Kidney (tissue), 14 donors: Measurements from ENCODE around the gene SAG. TPM values are rescaled to one million over a fixed set of nuclear protein-coding genes. Genes with fewer than 3 reads are reported as not detected.
"Not testable (repeated sequence)": the region's sequence is repeated elsewhere in the genome, so short reads cannot be mapped to it uniquely, and the experiment has no call there.

Source experiments
- DNase-seq, 5 donors: peaks; one replicate each; pipeline ENCODE4 v3.0.0-alpha.2; 2013 to 2020
- FAIRE-seq: peaks from 2 replicates; lab custom pipeline; 2012; peaks lifted over from hg19 to GRCh38; lab: Jason Lieb, UNC
- H3K27ac ChIP-seq, 2 donors: one replicate each; pipeline ENCODE4 v1.7.0; 2013; ENCODE audit warnings: low read depth in 2 of 2, low read length in 2 of 2, inconsistent platforms in 1 of 2
- H3K27me3 ChIP-seq: one replicate; pipeline ENCODE4 v1.7.1; 2013; ENCODE audit warnings: low read length, inconsistent platforms; ENCODE audit not compliant: control insufficient read depth, insufficient read depth
- H3K36me3 ChIP-seq, 3 donors: one replicate each; pipeline versions ENCODE4 v1.7.0 to v1.7.1; 2013; ENCODE audit warnings: low read length in 3 of 3, control low read depth in 1 of 3, inconsistent platforms in 1 of 3; ENCODE audit not compliant: insufficient read depth in 3 of 3, control insufficient read depth in 2 of 3
- H3K4me1 ChIP-seq, 3 donors: one replicate each; pipeline versions ENCODE4 v1.7.0 to v1.7.1; 2013; ENCODE audit warnings: low read length in 3 of 3, inconsistent platforms in 1 of 3, low read depth in 1 of 3; ENCODE audit not compliant: control insufficient read depth in 2 of 3, insufficient read depth in 2 of 3
- H3K4me3 ChIP-seq, 3 donors: one replicate each; pipeline versions ENCODE4 v1.7.0 to v1.8.1; 2013; ENCODE audit warnings: low read length in 3 of 3, control low read depth in 1 of 3, inconsistent platforms in 1 of 3
- H3K9ac ChIP-seq, 3 donors: one replicate each; pipeline versions ENCODE4 v1.7.0 to v1.7.1; 2013; ENCODE audit warnings: low read length in 3 of 3, control low read depth in 1 of 3, inconsistent platforms in 1 of 3
- H3K9me3 ChIP-seq, 3 donors: one replicate each; pipeline versions ENCODE4 v1.7.0 to v1.7.1; 2013; ENCODE audit warnings: low read length in 3 of 3, control low read depth in 1 of 3, inconsistent platforms in 1 of 3; ENCODE audit not compliant: control insufficient read depth in 2 of 3, insufficient read depth in 1 of 3
- intact Hi-C: fragments of 100-400 bp; cut with DNase I; formaldehyde crosslinking; loops from one replicate; pipeline ENCODE4 v1.11.1; 2022
- polyA plus RNA-seq: library from polyadenylated mRNA; stranded (reverse); fragments of 350-450 nt; fragmentation: Illumina TruSeq; extraction: RNeasy Lipid Tissue Mini Kit (QIAGEN cat#74804); gene quantifications from one replicate; pipeline ENCODE4 v1.2.3, GENCODE V29; 2014; ENCODE audit warnings: low read depth, low replicate concordance; ENCODE audit not compliant: insufficient read depth
- total RNA-seq: library from RNA; stranded (reverse); fragmentation: NEBNext Ultra II Directional; extraction: Animal tissue kit (Norgen Biotek cat#: 25700); gene quantifications from one replicate; pipeline ENCODE4 v1.2.1, GENCODE V29; 2021
- TF ChIP-seq, protein P1 (sequence below): IDR thresholded peaks from 3 replicates; pipeline ENCODE4 v1.5.1; 2012; ENCODE audit warnings: mild to moderate bottlenecking, moderate library complexity, borderline replicate concordance; ENCODE audit not compliant: insufficient read depth; ENCODE audit errors: extremely low read depth
- donor health status: control.
- donor health status: control.
- donor health status: control.
- donor health status: control.
- donor health status: control.
- donor health status: DM: yes; HTN: yes; CAD: no.
- donor health status: Normal renal cell carcinoma (clear cell type).

Gene SAG
- total and polyA plus RNA-seq, 2 donors from 2014 or later = not detected

DNA sequence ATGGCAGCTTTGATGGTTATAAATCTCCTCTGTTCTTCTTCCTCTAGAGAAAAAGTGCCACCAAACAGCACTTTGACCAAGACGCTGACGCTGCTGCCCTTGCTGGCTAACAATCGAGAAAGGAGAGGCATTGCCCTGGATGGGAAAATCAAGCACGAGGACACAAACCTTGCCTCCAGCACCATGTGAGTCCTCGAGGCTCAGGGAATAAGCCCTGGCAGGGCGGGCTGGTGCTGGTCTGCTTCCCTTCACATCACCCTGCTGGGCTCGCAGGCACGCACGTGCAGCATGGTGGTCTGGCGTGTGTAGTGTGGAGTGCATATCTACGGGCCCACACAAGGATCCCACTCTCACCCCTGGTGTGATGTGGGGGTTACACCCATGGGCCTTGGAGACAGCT, 27.3 kb downstream of the SAG start:
- H3K27ac ChIP-seq = no peak overlapping the region
- H3K9ac ChIP-seq = no peak overlapping the region
- DNase-seq = no peak
- intact Hi-C loops = no loop called here
- TF ChIP-seq, protein P1, sequence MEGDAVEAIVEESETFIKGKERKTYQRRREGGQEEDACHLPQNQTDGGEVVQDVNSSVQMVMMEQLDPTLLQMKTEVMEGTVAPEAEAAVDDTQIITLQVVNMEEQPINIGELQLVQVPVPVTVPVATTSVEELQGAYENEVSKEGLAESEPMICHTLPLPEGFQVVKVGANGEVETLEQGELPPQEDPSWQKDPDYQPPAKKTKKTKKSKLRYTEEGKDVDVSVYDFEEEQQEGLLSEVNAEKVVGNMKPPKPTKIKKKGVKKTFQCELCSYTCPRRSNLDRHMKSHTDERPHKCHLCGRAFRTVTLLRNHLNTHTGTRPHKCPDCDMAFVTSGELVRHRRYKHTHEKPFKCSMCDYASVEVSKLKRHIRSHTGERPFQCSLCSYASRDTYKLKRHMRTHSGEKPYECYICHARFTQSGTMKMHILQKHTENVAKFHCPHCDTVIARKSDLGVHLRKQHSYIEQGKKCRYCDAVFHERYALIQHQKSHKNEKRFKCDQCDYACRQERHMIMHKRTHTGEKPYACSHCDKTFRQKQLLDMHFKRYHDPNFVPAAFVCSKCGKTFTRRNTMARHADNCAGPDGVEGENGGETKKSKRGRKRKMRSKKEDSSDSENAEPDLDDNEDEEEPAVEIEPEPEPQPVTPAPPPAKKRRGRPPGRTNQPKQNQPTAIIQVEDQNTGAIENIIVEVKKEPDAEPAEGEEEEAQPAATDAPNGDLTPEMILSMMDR = no peak
- no peak overlapping the region for H3K4me3 ChIP-seq
- H3K4me1 ChIP-seq = no peaks in the 10 kb centered on the region
- no peak for FAIRE-seq
- no peaks in the 10 kb centered on the region for H3K36me3 ChIP-seq
- H3K27me3 ChIP-seq = no peaks in the 10 kb centered on the region
- H3K9me3 ChIP-seq = no peaks in the 10 kb centered on the region

DNA sequence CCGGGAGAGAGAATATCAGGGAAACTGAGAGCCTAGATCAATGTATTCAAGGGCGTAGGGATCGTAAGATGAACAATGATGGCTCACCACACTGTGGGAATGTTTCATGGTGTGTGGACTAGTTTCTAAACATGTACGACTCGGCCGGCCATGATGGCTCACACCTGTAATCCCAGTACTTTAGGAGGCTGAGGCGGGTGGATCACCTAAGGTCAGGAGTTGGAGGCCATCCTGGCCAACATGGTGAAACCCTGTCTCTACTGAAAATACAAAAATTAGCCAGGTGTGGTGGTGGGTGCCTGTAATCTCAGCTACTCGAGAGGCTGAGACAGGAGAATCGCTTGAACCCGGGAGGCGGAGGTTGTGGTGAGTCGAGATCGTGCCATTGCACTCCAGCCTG, 28.5 kb downstream of the SAG start:
- H3K27me3 ChIP-seq, intact Hi-C loops, H3K27ac ChIP-seq, H3K4me1 ChIP-seq, FAIRE-seq, H3K9ac ChIP-seq, H3K36me3 ChIP-seq, H3K9me3 ChIP-seq, DNase-seq, H3K4me3 ChIP-seq: not testable (repeated sequence)

DNA sequence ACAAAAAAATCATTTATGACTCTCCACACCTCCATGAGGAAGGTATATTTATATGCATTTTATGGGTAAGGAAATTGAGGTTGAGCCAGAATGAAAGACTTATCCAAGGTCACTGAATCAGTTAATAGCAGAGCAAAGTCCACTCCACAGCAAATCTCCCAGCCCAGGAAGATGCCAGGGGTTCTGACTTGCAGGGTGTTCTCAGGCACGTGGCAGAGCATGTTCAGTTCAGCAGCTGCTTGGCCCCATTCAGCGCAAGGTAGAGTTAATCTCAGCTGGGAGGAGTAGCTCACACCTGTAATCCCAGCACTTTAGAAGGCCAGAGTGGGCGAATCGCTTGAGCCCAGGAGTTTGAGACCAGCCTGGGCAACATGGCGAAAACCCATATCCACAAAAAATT, 28.9 kb downstream of the SAG start:
- H3K36me3 ChIP-seq = no peaks in the 10 kb centered on the region
- no peaks in the 10 kb centered on the region for H3K4me1 ChIP-seq
- FAIRE-seq (no peak), DNase-seq (no peak)
- H3K27ac ChIP-seq = no peak overlapping the region
- TF ChIP-seq, protein P1 = no peak
- intact Hi-C loops = no loop called here
- no peaks in the 10 kb centered on the region for H3K27me3 ChIP-seq
- H3K9me3 ChIP-seq = no peaks in the 10 kb centered on the region
- no peak overlapping the region for H3K4me3 ChIP-seq
- no peak overlapping the region for H3K9ac ChIP-seq

DNA sequence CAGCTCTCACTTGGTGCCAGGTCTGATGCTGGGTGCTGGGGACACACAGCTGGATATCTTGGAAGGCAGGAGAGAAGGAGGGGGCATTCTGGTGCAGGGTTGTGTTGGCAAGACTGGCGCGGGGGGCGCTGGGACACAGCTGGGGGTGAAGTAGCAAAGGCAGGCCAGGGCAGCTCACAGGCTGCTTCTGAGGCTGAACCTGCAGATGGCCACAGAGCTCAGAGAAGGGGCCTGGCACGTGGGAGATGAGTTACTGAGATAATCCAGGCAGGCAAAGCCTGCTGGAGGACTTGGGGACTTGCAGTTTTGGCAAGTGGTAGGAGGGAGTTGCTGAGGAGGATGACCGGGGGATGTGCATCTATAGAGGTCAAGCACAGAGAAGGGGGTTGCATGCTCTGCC, 30.4 kb downstream of the SAG start:
- Histone ChIP-seq H3K27me3 (no peaks in the 10 kb centered on the region), H3K27ac (no peak overlapping the region), H3K9me3 (no peaks in the 10 kb centered on the region), H3K36me3 (no peaks in the 10 kb centered on the region), H3K4me1 (no peaks in the 10 kb centered on the region), H3K9ac (no peak overlapping the region), H3K4me3 (no peak overlapping the region)
- TF ChIP-seq, protein P1 = no peak
- no peak for DNase-seq
- no peak for FAIRE-seq
- intact Hi-C loops = no loop called here
